GM18511 (cell line): ENCODE measurements around the gene CARD19.

Experiments used
- ATAC-seq: cut with Tn5 transposase; IDR thresholded peaks from one replicate; pipeline ENCODE4 v1.9.1; 2021; ENCODE audit warnings: mild to moderate bottlenecking, moderate library complexity; ENCODE audit not compliant: unreplicated experiment

The CARD19 gene

DNA sequence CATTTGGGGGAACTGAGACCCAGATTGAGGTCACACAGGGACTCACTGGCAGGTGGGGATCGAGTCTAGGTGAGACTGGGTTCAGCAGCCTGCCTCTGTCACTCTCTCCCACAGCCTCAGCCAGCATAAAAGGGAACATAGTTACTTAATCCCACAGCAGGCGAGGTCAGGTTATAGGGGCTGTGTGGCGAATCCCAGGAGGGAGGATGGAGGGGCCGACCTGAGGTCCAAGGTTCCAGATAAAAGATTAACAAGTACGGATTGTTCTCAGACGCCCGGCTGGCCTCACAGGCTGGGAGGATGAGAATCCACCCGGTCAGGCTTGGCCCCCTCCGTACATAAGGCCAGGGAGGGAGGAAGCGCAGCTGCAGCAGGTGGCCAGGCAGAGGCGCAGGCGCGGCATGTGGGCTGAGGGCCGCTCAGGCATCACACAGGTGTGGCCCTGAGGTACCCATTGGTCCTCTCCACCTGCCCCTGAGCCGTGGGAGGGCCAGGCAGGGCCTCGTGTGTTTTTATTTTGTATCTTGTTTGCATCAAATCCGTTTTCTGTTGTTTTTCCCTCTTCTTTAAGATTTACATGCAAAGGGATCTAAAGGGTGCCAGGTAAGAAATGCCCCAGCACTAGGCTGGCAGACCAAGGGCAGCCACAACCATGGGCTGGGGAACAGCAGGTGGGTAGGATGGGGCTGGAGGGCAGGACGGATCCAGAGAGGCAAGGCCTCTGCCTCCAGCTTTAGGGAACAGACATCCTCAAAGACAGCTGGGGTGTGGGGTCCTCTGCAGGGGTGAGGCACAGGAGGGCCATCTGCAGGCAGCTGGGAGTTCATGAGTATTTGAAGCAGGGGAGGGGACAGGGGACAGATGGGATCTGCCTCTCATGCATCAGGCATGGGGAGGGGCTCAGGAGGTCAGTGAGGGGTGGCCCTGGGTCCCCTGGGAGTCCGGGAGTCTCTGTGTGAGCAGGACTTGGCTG is 33.9 kb upstream of the CARD19 start:
- ATAC-seq, result peak; percentile 35

DNA sequence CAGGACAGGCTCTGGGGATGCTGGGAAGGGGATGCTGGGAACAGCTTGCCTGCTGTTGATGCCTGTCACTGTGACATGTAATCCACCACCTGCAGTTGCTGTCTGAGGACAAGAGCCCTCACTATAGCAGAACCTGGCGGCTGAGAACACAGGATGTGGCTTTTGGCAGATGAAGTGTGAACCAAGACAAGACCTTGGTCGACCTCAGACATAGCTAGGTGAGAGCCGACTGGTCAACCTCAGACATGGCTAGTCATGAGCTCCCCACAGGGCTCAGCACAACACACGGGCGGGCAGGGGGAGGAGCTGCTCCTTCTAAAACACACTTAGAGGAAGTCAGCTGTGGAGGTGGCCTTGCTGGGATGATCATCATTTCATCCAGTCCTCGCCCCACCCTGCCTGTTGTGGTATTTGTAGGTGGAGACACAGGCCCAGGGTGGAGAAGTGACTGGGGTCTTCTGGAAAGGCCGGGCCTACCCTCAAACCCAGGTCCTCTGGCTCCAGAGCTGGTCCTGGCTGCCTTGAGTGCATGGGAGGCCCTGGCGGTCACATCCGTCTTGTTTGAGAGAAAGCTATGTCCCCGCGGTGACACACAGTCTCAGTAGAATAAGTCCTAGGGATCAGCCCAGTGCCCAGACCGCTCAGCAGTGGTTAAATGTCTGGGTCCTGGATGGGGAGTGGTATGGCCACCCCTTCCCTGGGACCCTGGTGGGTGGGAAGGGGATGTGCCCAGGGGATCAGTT is 31.5 kb upstream of the CARD19 start:
- ATAC-seq, result peak; percentile 92

GRCh38 chr9:93065135-93065720 is 30.8 kb upstream of the CARD19 start:
- no peak for ATAC-seq

DNA sequence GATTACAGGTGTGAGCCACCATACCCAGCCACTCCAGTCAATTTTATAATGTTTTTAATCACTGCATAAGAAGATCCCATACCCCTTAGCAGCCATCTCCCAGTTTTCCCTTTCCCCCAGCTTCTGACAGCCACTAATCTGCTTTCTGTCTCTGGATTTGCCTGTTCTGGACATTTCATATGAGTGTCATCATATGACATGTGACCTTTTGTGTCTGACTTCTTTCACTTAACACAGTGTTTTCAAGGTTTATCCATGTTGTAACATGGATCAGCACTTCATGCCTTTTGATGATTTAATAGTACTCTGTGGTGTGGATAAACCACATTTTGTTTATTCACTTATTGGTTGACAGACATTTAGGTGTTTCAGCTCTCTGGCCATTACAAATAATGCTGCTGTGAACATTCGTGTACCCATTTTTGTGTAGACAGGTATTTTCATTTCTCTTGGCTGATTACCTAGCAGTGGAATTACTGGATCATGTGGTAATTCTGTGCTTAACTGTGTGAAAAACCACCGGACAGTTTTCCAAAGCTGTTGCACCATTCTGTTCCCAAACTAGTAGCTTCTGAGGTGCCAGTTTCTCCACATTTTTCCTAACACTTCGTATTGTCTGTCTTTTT is 28.9 kb upstream of the CARD19 start:
- no peak for ATAC-seq

- ATAC-seq, result no peak
Observed at GRCh38 chr9:93068956-93069355, 27.1 kb upstream of the CARD19 start.

GRCh38 chr9:93071464-93071863 is 24.6 kb upstream of the CARD19 start:
- no peak for ATAC-seq

DNA sequence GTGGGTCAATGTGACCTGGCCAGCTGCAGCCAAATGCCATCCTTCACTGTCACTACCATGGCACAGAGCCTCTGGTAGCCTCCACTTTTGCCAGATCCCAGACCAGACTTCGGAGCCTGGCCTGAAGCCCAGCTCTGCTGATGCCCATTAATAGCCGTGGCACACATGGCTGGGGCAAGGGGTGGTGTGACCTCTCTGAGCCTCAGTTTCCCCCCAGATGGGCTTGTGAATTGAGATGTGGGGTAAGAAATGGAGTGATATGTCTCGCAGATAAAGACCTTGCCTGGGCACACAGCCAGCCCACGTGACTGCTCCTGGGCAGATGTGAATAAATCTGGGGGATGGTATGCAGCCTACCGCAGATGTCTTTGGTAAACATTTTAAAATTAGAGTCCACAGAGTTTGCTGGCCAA is 23.6 kb upstream of the CARD19 start:
- no peak for ATAC-seq

DNA sequence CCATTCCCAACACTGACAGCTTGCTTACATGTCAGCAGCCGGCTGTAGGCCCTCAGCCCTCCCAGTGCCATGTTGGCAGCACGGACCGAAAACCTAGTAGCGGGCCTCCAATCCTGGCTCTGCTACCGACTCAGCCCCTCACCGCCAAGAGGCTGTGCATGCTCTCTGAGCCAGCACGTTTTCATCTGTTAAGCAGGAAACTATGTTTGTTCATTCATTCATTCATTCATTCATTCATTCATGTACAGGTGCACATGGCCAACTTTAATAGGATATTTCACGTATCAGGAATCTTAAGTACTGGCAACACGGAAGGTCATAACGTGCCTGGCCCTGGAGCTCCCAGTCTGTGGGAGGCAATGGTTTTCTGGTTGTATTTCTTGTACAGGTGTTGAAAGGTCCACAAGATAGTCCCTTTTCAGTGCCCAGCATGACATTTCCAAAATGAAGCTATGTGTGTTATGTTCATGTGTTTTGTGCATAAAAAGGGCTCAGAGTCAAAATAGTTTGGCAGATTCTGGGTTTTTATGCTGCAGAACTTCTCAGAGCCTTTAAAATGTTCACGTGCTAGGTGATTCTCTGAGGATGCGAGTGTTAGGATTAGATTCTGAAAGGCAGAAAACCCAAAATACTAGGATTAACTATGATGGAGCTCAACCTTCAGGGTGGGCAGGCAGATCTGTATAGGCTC is 19.8 kb upstream of the CARD19 start:
- ATAC-seq, result no peak

GRCh38 chr9:93076792-93077128 is 19.3 kb upstream of the CARD19 start:
- no peak for ATAC-seq

- no peak for ATAC-seq
Observed at GRCh38 chr9:93077367-93077766, 18.6 kb upstream of the CARD19 start.

GRCh38 chr9:93077811-93078210 is 18.2 kb upstream of the CARD19 start:
- no peak for ATAC-seq

DNA sequence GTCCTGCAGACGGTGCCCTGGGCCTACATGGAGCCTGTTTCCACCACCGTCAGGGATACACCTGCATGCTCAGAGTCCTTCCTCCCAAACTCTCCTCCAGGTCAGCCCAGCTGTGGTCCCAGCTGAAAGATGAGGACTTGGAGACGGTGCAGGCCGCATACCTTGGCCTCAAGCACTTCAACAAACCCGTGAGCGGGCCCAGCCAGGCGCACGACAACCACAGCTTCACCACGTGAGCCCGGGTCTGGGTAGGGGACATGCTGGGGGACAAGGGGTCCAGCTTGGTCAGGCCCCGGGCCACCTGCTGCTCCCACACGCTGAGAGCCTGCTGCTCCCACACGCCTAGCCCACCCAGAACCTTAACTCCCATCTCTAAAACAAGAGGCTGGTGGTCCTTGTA is 16.6 kb upstream of the CARD19 start:
- ATAC-seq, result no peak

GRCh38 chr9:93080406-93080805 is 15.6 kb upstream of the CARD19 start:
- no peak for ATAC-seq

- no peak for ATAC-seq
Observed at GRCh38 chr9:93081081-93081529, 14.9 kb upstream of the CARD19 start.

GRCh38 chr9:93081931-93082330 is 14.1 kb upstream of the CARD19 start:
- ATAC-seq, result no peak

DNA sequence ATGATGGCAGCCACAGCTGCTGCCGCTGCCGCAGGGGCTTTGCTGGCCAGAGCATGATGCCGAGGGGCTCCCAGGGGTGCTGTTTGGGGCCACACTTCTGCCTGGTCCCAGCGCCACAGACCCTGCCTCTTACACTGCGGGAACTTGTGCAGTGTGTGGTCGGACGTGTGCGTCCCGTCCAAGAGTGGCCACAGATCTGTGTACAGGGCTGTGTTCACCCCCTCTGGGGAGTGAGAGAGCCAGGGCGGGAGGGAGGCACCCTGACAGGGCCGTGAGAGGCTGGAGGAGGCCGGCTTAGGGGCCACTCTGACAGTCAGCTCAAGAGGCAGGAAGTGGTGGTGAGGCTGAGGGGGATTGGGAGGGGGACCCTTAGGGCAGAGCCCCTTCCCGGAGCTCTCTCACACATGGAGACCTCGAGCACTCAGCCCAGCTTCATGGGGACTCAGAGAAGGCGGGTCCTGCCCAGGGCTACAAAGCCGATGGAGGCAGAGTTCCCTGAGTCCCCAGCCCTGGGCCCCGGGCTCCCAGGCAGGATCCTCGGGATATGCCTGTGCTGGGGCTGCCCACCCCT is 13.1 kb upstream of the CARD19 start:
- ATAC-seq, result no peak

DNA sequence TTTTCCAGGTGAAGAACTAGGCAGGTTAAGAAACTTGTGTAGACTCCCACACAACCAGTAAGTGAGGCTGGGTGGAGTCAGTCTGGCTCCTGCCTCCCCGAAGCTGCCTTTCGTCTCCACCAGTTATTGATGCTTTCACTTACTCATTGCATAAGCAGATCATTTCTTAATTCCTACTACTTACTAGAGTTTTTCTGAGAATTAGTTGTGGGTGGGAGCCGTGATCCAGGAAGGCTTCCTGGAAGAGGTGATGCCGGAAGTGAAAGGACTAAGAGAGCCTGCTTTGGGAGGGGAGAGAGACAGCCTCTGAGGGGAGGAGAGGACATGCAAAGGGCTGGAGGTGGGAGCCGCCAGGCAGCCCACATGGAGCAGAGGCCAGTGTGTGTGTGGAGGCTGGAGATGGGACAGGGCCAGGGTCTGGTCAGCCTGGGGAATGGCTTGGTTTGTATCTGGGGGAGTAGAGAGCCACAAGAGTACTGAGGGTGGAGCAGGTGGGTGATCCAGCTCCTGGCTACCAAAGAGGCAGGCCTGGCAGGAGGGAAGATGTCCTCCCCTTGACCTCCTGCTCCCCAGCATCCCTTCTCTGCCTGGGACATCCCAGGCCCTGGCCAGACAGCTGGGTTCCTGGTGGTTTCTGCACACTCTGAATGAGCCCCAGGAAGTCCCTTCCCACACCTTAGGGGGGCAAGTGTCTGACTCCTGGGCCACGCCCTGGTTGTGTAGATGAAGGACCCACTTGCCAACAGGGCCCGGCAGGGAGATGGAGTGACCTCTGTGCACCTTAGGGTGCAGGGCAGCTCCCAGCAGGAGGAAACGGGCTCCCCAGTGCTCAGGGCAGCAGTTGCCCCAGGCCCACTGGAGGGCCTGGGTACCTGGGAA is 12.2 kb upstream of the CARD19 start:
- no peak for ATAC-seq

DNA sequence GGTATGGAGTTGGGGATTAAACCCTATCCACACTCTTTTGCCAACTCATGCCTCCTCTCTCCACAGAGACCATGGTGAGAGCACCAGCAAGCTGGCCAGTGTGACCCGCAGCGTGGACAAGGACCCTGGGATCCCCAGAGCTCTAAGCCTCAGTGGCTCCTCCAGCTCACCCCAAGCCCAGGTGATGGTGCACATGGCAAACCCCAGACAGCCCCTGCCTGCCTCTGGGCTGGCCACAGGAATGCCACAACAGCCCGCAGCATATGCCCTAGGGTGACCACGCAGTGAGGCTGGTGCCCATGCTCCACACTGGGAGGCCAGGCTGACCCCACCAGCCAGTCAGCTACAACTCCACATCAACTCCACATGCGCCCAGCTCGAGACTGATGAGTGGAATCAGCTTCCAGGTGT is 11.5 kb upstream of the CARD19 start:
- ATAC-seq, result no peak

DNA sequence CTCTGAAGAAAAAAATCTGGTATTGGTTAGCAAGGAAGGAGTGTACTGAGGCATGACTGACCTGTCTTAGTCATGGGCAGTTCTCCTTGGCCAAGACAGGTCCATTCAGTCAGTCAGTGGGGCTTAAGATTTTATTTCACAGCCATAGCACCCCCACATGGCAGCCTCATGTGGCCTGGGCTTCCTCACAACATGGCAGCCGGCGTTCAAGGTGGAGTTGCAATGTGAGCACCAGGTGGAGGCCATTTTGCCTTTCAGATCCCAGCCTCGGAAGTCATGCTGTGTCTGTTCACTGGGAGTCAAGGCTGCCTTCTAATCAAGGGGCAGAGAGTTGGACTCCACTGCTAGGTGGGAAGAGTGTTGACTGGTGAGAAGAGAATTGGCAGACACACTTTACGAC is 10.3 kb upstream of the CARD19 start:
- ATAC-seq, result no peak
